BJ (cell line): ENCODE data around the gene SAMD4B. TPM values are rescaled to one million over a fixed set of nuclear protein-coding genes. Genes with fewer than 3 reads are reported as not detected.

Source experiments
- CTCF ChIA-PET: fragments of 350-600 bp; formaldehyde crosslinking; extraction: SDS; loops from one replicate; lab custom pipeline; 2021; ENCODE audit warnings: antibody characterized with exemption, inconsistent platforms; lab: Yijun Ruan, JAX
- POLR2A ChIA-PET: fragments of 300-600 bp; sonication (Branson Sonifier 250); formaldehyde crosslinking; extraction: SDS; loops from one replicate; lab custom pipeline; 2021; ENCODE audit warnings: antibody characterized with exemption; lab: Charles Lee
- DNase-seq: peaks from one replicate; pipeline ENCODE4 v3.0.0-alpha.2; 2011; ENCODE audit warnings: low read depth
- H3K27me3 ChIP-seq: 2 replicates; pipeline ENCODE4 v1.6.0; 2011; ENCODE audit warnings: low read length; ENCODE audit not compliant: control insufficient read depth, insufficient read depth
- H3K36me3 ChIP-seq: 2 replicates; pipeline ENCODE4 v1.5.1; 2011; ENCODE audit warnings: low read length; ENCODE audit not compliant: control insufficient read depth, insufficient read depth
- H3K4me3 ChIP-seq: 2 replicates; pipeline ENCODE4 v1.5.1; 2011; ENCODE audit warnings: low read depth, mild to moderate bottlenecking, control low read depth, low read length
- polyA plus RNA-seq: library from polyadenylated mRNA; depleted of rRNA; stranded (reverse); fragments of >200 nt; gene quantifications from 2 replicates; pipeline ENCODE4 v1.2.3, GENCODE V29; 2011
- TF ChIP-seq, protein P1 (sequence below): IDR thresholded peaks from 2 replicates; pipeline ENCODE4 v1.5.1; 2011; ENCODE audit warnings: low read depth, mild to moderate bottlenecking, control low read depth, inconsistent platforms, low read length, moderate library complexity; ENCODE audit not compliant: insufficient read depth

SAMD4B gene
- polyA plus RNA-seq, 1 experiment = 75.7 TPM

DNA sequence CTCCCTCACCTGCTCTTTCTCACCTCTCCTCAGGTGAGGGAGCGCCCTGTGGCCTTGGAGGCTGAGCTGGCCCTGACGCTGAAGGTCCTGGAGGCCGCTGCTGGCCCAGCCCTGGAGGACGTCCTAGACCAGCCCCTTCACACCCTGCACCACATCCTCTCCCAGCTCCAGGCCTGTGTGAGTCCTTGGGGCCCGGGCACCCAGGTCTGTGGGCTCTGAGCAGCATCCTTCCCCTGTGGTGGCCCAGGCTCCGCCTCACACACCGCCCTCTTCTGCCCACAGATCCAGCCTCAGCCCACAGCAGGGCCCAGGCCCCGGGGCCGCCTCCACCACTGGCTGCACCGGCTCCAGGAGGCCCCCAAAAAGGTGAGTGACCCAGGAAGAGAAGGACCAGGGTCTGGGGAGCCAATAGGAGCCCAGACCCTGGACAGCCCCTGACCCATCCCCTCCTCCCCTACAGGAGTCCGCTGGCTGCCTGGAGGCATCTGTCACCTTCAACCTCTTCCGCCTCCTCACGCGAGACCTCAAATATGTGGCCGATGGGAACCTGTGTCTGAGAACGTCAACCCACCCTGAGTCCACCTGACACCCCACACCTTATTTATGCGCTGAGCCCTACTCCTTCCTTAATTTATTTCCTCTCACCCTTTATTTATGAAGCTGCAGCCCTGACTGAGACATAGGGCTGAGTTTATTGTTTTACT lies 44.1 kb upstream of the SAMD4B start:
- TF ChIP-seq, protein P1, sequence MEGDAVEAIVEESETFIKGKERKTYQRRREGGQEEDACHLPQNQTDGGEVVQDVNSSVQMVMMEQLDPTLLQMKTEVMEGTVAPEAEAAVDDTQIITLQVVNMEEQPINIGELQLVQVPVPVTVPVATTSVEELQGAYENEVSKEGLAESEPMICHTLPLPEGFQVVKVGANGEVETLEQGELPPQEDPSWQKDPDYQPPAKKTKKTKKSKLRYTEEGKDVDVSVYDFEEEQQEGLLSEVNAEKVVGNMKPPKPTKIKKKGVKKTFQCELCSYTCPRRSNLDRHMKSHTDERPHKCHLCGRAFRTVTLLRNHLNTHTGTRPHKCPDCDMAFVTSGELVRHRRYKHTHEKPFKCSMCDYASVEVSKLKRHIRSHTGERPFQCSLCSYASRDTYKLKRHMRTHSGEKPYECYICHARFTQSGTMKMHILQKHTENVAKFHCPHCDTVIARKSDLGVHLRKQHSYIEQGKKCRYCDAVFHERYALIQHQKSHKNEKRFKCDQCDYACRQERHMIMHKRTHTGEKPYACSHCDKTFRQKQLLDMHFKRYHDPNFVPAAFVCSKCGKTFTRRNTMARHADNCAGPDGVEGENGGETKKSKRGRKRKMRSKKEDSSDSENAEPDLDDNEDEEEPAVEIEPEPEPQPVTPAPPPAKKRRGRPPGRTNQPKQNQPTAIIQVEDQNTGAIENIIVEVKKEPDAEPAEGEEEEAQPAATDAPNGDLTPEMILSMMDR = no peak
- Histone ChIP-seq H3K4me3 (no peak overlapping the region), H3K36me3 (no peaks in the 10 kb centered on the region), H3K27me3 (peaks cover 5% of the 10 kb centered on the region)
- ChIA-PET CTCF (no interaction called here), POLR2A (no interaction called here)
- DNase-seq = no peak

DNA sequence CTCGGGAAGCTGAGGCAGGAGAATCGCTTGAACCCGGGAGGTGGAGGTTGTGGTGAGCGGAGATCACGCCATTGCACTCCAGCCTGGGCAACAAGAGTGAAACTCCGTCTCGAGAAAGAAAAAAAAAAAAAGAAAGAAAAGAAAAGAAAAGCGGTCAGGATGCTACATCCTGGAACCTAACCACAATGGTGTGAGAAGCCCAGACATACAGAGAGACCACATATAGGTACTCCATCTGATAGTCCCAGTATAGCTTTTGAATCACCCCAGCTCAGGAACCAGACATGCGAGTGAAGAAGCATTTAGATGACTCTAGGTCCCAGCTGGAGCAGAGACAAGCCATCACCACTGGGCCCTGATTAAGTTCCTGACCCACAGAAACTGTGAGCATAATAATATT lies 42.8 kb upstream of the SAMD4B start:
- H3K27me3 ChIP-seq = peaks cover 10% of the 10 kb centered on the region
- POLR2A ChIA-PET = no interaction called here
- no peak overlapping the region for H3K4me3 ChIP-seq
- TF ChIP-seq, protein P1 = no peak
- CTCF ChIA-PET = no interaction called here
- H3K36me3 ChIP-seq = no peaks in the 10 kb centered on the region
- DNase-seq = no peak

DNA sequence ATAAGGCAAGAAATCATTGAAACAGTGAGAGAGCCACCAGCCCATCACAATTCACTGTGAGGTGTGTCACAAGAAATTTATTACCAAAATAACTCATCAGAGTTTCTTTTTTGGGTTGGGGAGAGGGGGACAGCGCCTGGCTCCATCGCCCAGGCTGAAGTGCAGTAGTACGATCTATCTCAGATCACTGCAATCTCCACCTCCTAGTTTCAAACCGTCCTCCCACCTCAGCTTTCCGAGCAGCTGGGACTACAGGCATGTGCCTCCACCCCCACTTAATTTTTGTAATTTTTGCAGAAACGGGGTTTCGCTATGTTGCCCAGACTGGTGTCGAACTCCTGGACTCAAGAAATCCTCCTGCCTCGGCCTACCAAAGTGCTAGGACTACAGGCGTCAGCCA lies 42.4 kb upstream of the SAMD4B start:
- no peaks in the 10 kb centered on the region for H3K36me3 ChIP-seq
- CTCF ChIA-PET = interaction anchor here (0.6 kb wide), 1 partner anchor 8 kb away, joined by 5 read pairs; no protein-coding TSS in a partner anchor
- TF ChIP-seq, protein P1 = no peak
- no peak for DNase-seq
- POLR2A ChIA-PET = no interaction called here
- peaks cover 12% of the 10 kb centered on the region for H3K27me3 ChIP-seq
- H3K4me3 ChIP-seq = no peak overlapping the region

DNA sequence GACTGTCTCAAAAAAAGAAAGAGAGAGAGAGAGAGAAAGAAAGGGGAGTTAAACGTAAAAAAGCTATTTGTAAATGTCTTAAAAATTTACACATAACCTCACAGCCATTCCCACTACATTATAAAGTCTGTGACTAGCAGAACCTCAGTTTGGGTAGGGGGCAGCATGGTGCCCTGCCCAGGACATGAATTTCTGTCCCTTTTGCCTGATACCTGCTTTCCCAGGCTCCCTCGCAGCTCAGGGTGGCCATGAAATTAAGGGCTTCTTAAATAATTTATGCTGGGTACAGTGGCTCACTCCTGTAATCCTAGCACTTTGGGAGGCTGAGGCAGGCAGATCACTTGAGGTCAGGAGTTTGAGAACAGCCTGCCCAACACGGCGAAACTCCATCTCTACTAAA lies 41.2 kb upstream of the SAMD4B start:
- Histone ChIP-seq H3K36me3 (no peaks in the 10 kb centered on the region), H3K27me3 (peaks cover 20% of the 10 kb centered on the region), H3K4me3 (no peak overlapping the region)
- ChIA-PET POLR2A (no interaction called here), CTCF (no interaction called here)
- TF ChIP-seq, protein P1 = no peak
- no peak for DNase-seq

DNA sequence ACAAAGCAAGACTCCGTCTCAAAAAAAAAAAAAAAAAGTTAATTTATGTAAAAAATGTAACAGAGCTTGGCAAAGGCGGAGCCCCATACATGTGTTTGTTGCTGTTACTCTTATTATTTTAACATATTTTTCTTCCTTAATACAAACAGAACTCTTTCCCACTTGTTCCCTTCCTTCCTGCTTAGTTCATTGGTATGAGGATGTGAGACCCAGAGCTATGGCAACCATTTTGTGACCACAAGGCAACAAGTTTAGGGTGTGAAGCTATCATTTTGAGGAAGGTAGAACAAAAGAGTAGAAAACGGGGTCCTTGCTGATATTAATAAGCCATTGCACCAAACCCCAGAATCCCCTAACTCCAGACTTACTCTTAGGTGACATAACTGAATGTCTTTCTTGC lies 40.7 kb upstream of the SAMD4B start:
- POLR2A ChIA-PET = no interaction called here
- no peak for DNase-seq
- no peak overlapping the region for H3K4me3 ChIP-seq
- peaks cover 20% of the 10 kb centered on the region for H3K27me3 ChIP-seq
- no peaks in the 10 kb centered on the region for H3K36me3 ChIP-seq
- TF ChIP-seq, protein P1 = no peak
- CTCF ChIA-PET = no interaction called here
